MM.1S (cell line): Measurements from ENCODE around the gene CDT1.

Experiments
- CTCF ChIP-seq: fragments of 300-600 bp; sonication (generic); IDR thresholded peaks from 2 replicates; pipeline ENCODE4 v1.5.1; 2016; ENCODE audit warnings: antibody characterized with exemption, low read length, mixed read lengths
- EZH2 ChIP-seq: fragments of 300-600 bp; sonication (generic); optimal IDR thresholded peaks from 2 replicates; pipeline ENCODE3; 2017; ENCODE audit warnings: low read depth, mild to moderate bottlenecking, antibody characterized with exemption, low read length, mixed read lengths

- no peak for TF ChIP-seq CTCF
- no peak for TF ChIP-seq EZH2
Observed at GRCh38 chr16:88809676-88810165, 6.1 kb downstream of the CDT1 start.
